Glutamatergic neuron (in vitro differentiated cells): ENCODE measurements around the gene TNN. TPM values are rescaled to one million over a fixed set of nuclear protein-coding genes. Genes with fewer than 3 reads are reported as not detected.
"Not testable (repeated sequence)": the region's sequence is repeated elsewhere in the genome, so short reads cannot be mapped to it uniquely, and the experiment has no call there.

Experiments
- DNase-seq: peaks from one replicate; pipeline ENCODE4 v3.0.0; 2022
- H3K27ac Mint-ChIP-seq: one replicate; pipeline ENCODE4 v1.8.0; 2020; ENCODE audit warnings: mild to moderate bottlenecking, mixed read lengths, inconsistent platforms; ENCODE audit not compliant: unreplicated experiment
- H3K27me3 Mint-ChIP-seq: one replicate; pipeline ENCODE4 v1.8.0; 2020; ENCODE audit warnings: mild to moderate bottlenecking, moderate library complexity, mixed read lengths, inconsistent platforms; ENCODE audit not compliant: unreplicated experiment
- H3K36me3 Mint-ChIP-seq: one replicate; pipeline ENCODE4 v1.8.0; 2020; ENCODE audit warnings: mild to moderate bottlenecking, mixed read lengths, inconsistent platforms; ENCODE audit not compliant: unreplicated experiment
- H3K4me1 Mint-ChIP-seq: one replicate; pipeline ENCODE4 v1.8.0; 2020; ENCODE audit warnings: mild to moderate bottlenecking, low read depth, mixed read lengths, inconsistent platforms; ENCODE audit not compliant: unreplicated experiment
- H3K4me3 Mint-ChIP-seq: one replicate; pipeline ENCODE4 v1.8.0; 2020; ENCODE audit warnings: mild to moderate bottlenecking, mixed read lengths, inconsistent platforms; ENCODE audit not compliant: unreplicated experiment
- H3K9me3 Mint-ChIP-seq: one replicate; pipeline ENCODE4 v1.8.0; 2020; ENCODE audit warnings: mild to moderate bottlenecking, moderate library complexity, mixed read lengths, inconsistent platforms; ENCODE audit not compliant: unreplicated experiment
- total RNA-seq: library from RNA; stranded (reverse); fragmentation: NEBNext Ultra II Directional; extraction: Animal tissue kit (Norgen Biotek cat#: 25700); gene quantifications from one replicate; pipeline ENCODE4 v1.2.1, GENCODE V29; 2021; ENCODE audit not compliant: unreplicated experiment
- TF ChIP-seq, protein P1 (sequence below): fragments of 200-600 bp; sonication (generic); IDR thresholded peaks from one replicate; pipeline ENCODE4 v1.5.0; 2021; ENCODE audit not compliant: partially characterized antibody, unreplicated experiment

The TNN gene
- total RNA-seq, 1 donor from 2014 or later, result not detected

DNA sequence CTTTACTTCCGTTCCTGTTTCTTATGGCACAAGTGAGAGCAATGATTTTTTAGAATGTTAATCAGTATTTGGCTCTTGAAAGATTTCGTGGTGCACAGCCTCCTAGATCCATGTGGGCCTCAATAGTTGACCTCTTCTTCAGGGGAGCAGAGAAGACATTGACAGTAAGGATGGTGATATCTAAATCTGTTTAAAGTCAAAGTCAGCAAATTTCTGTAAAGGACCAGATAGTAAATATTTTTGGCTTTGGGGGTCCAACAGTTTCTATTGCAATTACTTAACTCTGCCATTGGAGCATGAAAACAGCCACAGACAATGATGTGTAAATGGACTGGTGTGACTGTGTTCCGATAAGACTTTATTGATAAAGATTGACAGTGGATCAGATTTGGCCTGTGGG is 27.4 kb downstream of the TNN start:
- Mint-ChIP-seq H3K9me3 (peaks cover 1% of the 10 kb centered on the region), H3K27ac (no peak overlapping the region), H3K36me3 (no peaks in the 10 kb centered on the region), H3K4me3 (no peak overlapping the region), H3K27me3 (no peaks in the 10 kb centered on the region), H3K4me1 (no peaks in the 10 kb centered on the region)
- no peak for DNase-seq
- TF ChIP-seq, protein P1, sequence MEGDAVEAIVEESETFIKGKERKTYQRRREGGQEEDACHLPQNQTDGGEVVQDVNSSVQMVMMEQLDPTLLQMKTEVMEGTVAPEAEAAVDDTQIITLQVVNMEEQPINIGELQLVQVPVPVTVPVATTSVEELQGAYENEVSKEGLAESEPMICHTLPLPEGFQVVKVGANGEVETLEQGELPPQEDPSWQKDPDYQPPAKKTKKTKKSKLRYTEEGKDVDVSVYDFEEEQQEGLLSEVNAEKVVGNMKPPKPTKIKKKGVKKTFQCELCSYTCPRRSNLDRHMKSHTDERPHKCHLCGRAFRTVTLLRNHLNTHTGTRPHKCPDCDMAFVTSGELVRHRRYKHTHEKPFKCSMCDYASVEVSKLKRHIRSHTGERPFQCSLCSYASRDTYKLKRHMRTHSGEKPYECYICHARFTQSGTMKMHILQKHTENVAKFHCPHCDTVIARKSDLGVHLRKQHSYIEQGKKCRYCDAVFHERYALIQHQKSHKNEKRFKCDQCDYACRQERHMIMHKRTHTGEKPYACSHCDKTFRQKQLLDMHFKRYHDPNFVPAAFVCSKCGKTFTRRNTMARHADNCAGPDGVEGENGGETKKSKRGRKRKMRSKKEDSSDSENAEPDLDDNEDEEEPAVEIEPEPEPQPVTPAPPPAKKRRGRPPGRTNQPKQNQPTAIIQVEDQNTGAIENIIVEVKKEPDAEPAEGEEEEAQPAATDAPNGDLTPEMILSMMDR, result no peak

GRCh38 chr1:175095978-175096607 is 28.5 kb downstream of the TNN start:
- TF ChIP-seq, protein P1, result no peak
- Mint-ChIP-seq H3K27ac (no peak overlapping the region), H3K36me3 (no peaks in the 10 kb centered on the region), H3K9me3 (peaks cover 1% of the 10 kb centered on the region), H3K27me3 (no peaks in the 10 kb centered on the region), H3K4me3 (no peak overlapping the region), H3K4me1 (no peaks in the 10 kb centered on the region)
- no peak for DNase-seq

DNA sequence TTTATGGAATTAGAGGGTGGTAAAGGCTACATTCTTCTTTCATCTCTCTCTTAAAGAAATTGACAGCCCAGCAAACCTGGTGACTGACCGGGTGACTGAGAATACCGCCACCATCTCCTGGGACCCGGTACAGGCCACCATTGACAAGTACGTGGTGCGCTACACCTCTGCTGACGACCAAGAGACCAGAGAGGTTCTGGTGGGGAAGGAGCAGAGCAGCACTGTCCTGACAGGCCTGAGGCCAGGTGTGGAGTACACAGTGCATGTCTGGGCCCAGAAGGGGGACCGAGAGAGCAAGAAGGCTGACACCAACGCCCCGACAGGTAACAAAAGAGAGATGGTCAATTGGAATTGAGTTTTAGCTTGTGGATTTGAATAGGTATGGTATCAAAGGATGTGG is 29.7 kb downstream of the TNN start:
- H3K36me3 Mint-ChIP-seq, result no peaks in the 10 kb centered on the region
- H3K27ac Mint-ChIP-seq, result no peak overlapping the region
- TF ChIP-seq, protein P1, result no peak
- no peak for DNase-seq
- no peak overlapping the region for H3K4me3 Mint-ChIP-seq
- peaks cover 1% of the 10 kb centered on the region for H3K9me3 Mint-ChIP-seq
- no peaks in the 10 kb centered on the region for H3K4me1 Mint-ChIP-seq
- H3K27me3 Mint-ChIP-seq, result no peaks in the 10 kb centered on the region

- Mint-ChIP-seq H3K4me1 (no peaks in the 10 kb centered on the region), H3K4me3 (no peak overlapping the region), H3K27me3 (peaks cover 2% of the 10 kb centered on the region), H3K9me3 (peaks cover 1% of the 10 kb centered on the region), H3K27ac (no peak overlapping the region), H3K36me3 (no peaks in the 10 kb centered on the region)
- TF ChIP-seq, protein P1, result no peak
- no peak for DNase-seq
These were observed 32.3 kb downstream of the TNN start for GRCh38 chr1:175099916-175100315.

- not testable (repeated sequence) for H3K27ac Mint-ChIP-seq, H3K36me3 Mint-ChIP-seq, H3K9me3 Mint-ChIP-seq, H3K4me1 Mint-ChIP-seq, H3K4me3 Mint-ChIP-seq, DNase-seq, H3K27me3 Mint-ChIP-seq
These were observed 34.5 kb downstream of the TNN start for GRCh38 chr1:175102166-175102565.

DNA sequence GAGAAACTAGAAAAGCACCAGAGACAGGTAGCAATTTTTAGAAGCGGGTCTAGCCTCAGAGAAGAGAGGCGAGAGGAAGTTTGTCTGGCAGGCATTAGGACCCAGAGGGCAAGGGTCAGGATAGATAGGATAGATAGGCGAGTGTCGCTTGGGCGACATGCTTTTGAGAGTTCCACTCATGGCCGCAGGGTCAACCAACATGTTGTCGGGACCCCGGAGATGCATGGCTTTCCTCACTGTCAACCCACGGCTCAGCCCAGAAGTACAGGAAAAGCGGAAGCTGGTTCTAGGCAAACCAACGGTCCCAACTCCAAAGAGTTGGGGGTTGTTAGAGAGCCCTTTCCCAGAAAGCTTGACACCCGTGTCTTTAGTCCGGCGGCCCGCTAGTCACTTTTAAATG is 38.9 kb downstream of the TNN start:
- DNase-seq, H3K9me3 Mint-ChIP-seq, H3K4me3 Mint-ChIP-seq, H3K27ac Mint-ChIP-seq, H3K27me3 Mint-ChIP-seq, H3K4me1 Mint-ChIP-seq: not testable (repeated sequence)
- peaks cover 11% of the 10 kb centered on the region for H3K36me3 Mint-ChIP-seq

GRCh38 chr1:175108331-175108820 is 40.7 kb downstream of the TNN start:
- H3K4me3 Mint-ChIP-seq, DNase-seq, H3K4me1 Mint-ChIP-seq, H3K27me3 Mint-ChIP-seq, H3K27ac Mint-ChIP-seq, H3K9me3 Mint-ChIP-seq: not testable (repeated sequence)
- peaks cover 11% of the 10 kb centered on the region for H3K36me3 Mint-ChIP-seq
